AG04450 (cell line): Measurements from ENCODE around the gene CFLAR. TPM values are rescaled to one million over a fixed set of nuclear protein-coding genes. Genes with fewer than 3 reads are reported as not detected.

Experiments used
- CTCF ChIA-PET: fragments of 300-600, 350-600 bp; formaldehyde crosslinking; extraction: SDS; loops from one replicate; lab custom pipeline; 2022; ENCODE audit warnings: antibody characterized with exemption, inconsistent platforms; lab: Charles Lee
- POLR2A ChIA-PET: fragments of 350-600 bp; formaldehyde crosslinking; extraction: SDS; loops from one replicate; lab custom pipeline; 2021; ENCODE audit warnings: antibody characterized with exemption, inconsistent platforms; lab: Yijun Ruan, JAX
- DNase-seq: peaks from one replicate; pipeline ENCODE4 v3.0.0-alpha.2; 2011; ENCODE audit warnings: low read depth, low spot score
- H3K27ac ChIP-seq: one replicate; pipeline ENCODE4 v1.5.1; 2012; ENCODE audit warnings: low read depth, low read length, control low read depth
- H3K27me3 ChIP-seq: one replicate; pipeline ENCODE4 v1.6.0; 2012; ENCODE audit warnings: low read length; ENCODE audit not compliant: control insufficient read depth, insufficient read depth
- H3K4me3 ChIP-seq: 2 replicates; pipeline ENCODE4 v1.5.1; 2011; ENCODE audit warnings: mild to moderate bottlenecking, low read depth, low read length, control low read depth
- H3K9me3 ChIP-seq: 2 replicates; pipeline ENCODE4 v1.5.1; 2012; ENCODE audit warnings: low read length; ENCODE audit not compliant: control insufficient read depth, insufficient read depth
- CTCF ChIP-seq: IDR thresholded peaks from 2 replicates; pipeline ENCODE4 v1.5.1; 2011; ENCODE audit warnings: low read depth, low read length, control low read depth, inconsistent platforms
- polyA plus RNA-seq: library from polyadenylated mRNA; depleted of rRNA; stranded (reverse); fragments of >200 nt; gene quantifications from 2 replicates; pipeline ENCODE4 v1.2.3, GENCODE V29; 2011

CFLAR gene
- polyA plus RNA-seq, 1 experiment, result 36.3 TPM

GRCh38 chr2:201200345-201200744 is 84.4 kb downstream of the CFLAR start:
- no peak for DNase-seq
- POLR2A ChIA-PET, result no interaction called here
- no peaks in the 10 kb centered on the region for H3K27me3 ChIP-seq
- H3K9me3 ChIP-seq, result no peaks in the 10 kb centered on the region
- H3K4me3 ChIP-seq, result no peak overlapping the region
- H3K27ac ChIP-seq, result no peak overlapping the region
- CTCF ChIA-PET, result interaction anchor here (0.9 to 1.3 kb wide), 2 partner anchors 17 to 32 kb away, joined by 3 to 4 read pairs; partner anchors contain the start of gene CASP10
- no peak for TF ChIP-seq CTCF

- no peaks in the 10 kb centered on the region for H3K9me3 ChIP-seq
- no peak overlapping the region for H3K27ac ChIP-seq
- CTCF ChIA-PET, result interaction anchor here (0.9 to 1.3 kb wide), 2 partner anchors 18 to 31 kb away, joined by 3 to 4 read pairs; partner anchors contain the start of gene CASP10
- POLR2A ChIA-PET, result no interaction called here
- no peaks in the 10 kb centered on the region for H3K27me3 ChIP-seq
- H3K4me3 ChIP-seq, result no peak overlapping the region
- DNase-seq, result no peak
- no peak for TF ChIP-seq CTCF
These were observed 85.4 kb downstream of the CFLAR start for GRCh38 chr2:201201371-201201770.

- ChIA-PET CTCF (interaction anchor here (0.7 kb wide), 1 partner anchor 669 kb away, joined by 3 read pairs; no protein-coding TSS in a partner anchor), POLR2A (interaction anchor here (0.7 kb wide), 1 partner anchor 738 kb away, joined by 5 read pairs; no protein-coding TSS in a partner anchor)
- DNase-seq, result peak; percentile 34
- no peak overlapping the region for H3K4me3 ChIP-seq
- H3K27ac ChIP-seq, result no peak overlapping the region
- H3K9me3 ChIP-seq, result no peaks in the 10 kb centered on the region
- TF ChIP-seq CTCF, result no peak
- H3K27me3 ChIP-seq, result no peaks in the 10 kb centered on the region
These were observed 88.1 kb downstream of the CFLAR start for GRCh38 chr2:201203916-201204654.

- Histone ChIP-seq H3K27ac (no peak overlapping the region), H3K27me3 (no peaks in the 10 kb centered on the region), H3K4me3 (no peak overlapping the region), H3K9me3 (no peaks in the 10 kb centered on the region)
- no peak for DNase-seq
- POLR2A ChIA-PET, result no interaction called here
- no peak for TF ChIP-seq CTCF
- CTCF ChIA-PET, result interaction anchor here (1.1 kb wide), 1 partner anchor 28 kb away, joined by 3 read pairs; no protein-coding TSS in a partner anchor
These were observed 88.9 kb downstream of the CFLAR start for GRCh38 chr2:201204655-201205514.

- Histone ChIP-seq H3K27me3 (no peaks in the 10 kb centered on the region), H3K9me3 (no peaks in the 10 kb centered on the region), H3K4me3 (no peak overlapping the region), H3K27ac (no peak overlapping the region)
- CTCF ChIA-PET, result interaction anchor here (1.1 kb wide), 1 partner anchor 27 kb away, joined by 3 read pairs; no protein-coding TSS in a partner anchor
- no peak for DNase-seq
- no peak for TF ChIP-seq CTCF
- POLR2A ChIA-PET, result no interaction called here
These were observed 89.5 kb downstream of the CFLAR start for GRCh38 chr2:201205515-201205849.
